ENCODE results near the gene CYP24A1. TPM values are rescaled to one million over a fixed set of nuclear protein-coding genes. Genes with fewer than 3 reads are reported as not detected.
A peak's percentile ranks its signal among the peaks of the same experiment; 100 is the strongest.

Gene CYP24A1
- total and polyA plus RNA-seq, 2 of the 13 experiments (the other 11 are each of a cell fraction or from before 2014, with no cell fraction given), result 9.4 to 32.7 TPM

GRCh38 chr20:54123587-54124180 lies 50.1 kb downstream of the CYP24A1 start (continued):
- TF ChIP-seq ZNF883 (CRISPR knock-in tag; IDR thresholded peaks at IDR 0.05; ENCODE audit: not compliant biosample characterization), result peak; percentile 81
- no peak for TF ChIP-seq ZNF432 (CRISPR knock-in tag; IDR thresholded peaks at IDR 0.05; ENCODE audit: borderline replicate concordance)
- TF ChIP-seq ZSCAN31 (CRISPR knock-in tag; IDR thresholded peaks at IDR 0.05; ENCODE audit: low read depth), result no peak; the same call in 1 of the 2 replicates
- TF ChIP-seq, protein P1, sequence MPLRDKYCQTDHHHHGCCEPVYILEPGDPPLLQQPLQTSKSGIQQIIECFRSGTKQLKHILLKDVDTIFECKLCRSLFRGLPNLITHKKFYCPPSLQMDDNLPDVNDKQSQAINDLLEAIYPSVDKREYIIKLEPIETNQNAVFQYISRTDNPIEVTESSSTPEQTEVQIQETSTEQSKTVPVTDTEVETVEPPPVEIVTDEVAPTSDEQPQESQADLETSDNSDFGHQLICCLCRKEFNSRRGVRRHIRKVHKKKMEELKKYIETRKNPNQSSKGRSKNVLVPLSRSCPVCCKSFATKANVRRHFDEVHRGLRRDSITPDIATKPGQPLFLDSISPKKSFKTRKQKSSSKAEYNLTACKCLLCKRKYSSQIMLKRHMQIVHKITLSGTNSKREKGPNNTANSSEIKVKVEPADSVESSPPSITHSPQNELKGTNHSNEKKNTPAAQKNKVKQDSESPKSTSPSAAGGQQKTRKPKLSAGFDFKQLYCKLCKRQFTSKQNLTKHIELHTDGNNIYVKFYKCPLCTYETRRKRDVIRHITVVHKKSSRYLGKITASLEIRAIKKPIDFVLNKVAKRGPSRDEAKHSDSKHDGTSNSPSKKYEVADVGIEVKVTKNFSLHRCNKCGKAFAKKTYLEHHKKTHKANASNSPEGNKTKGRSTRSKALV (CRISPR knock-in tag; IDR thresholded peaks at IDR 0.05), result peak; percentile 93
- TF ChIP-seq ELF4 (CRISPR knock-in tag; IDR thresholded peaks at IDR 0.05; ENCODE audit: borderline replicate concordance), result peak; percentile 68; the same call in 1 of the 2 replicates
- peak; percentile 85 for TF ChIP-seq ZNF777 (CRISPR knock-in tag; IDR thresholded peaks at IDR 0.05)
- TF ChIP-seq, protein P2, sequence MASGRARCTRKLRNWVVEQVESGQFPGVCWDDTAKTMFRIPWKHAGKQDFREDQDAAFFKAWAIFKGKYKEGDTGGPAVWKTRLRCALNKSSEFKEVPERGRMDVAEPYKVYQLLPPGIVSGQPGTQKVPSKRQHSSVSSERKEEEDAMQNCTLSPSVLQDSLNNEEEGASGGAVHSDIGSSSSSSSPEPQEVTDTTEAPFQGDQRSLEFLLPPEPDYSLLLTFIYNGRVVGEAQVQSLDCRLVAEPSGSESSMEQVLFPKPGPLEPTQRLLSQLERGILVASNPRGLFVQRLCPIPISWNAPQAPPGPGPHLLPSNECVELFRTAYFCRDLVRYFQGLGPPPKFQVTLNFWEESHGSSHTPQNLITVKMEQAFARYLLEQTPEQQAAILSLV (CRISPR knock-in tag; IDR thresholded peaks at IDR 0.05; ENCODE audit: borderline replicate concordance), result peak; percentile 96
- peak; percentile 90 for TF ChIP-seq KLF6 (CRISPR knock-in tag; IDR thresholded peaks at IDR 0.05)
- peak; percentile 81 for TF ChIP-seq TFAP4 (IDR thresholded peaks at IDR 0.05; ENCODE audit: borderline replicate concordance, low read depth)
- peak; percentile 75 for TF ChIP-seq ZNF124 (CRISPR knock-in tag; IDR thresholded peaks at IDR 0.05)
- TF ChIP-seq ZNF709 (CRISPR knock-in tag; IDR thresholded peaks at IDR 0.05), result no peak
- peak; percentile 98 for TF ChIP-seq FOXP4 (CRISPR knock-in tag; IDR thresholded peaks at IDR 0.05)
- TF ChIP-seq PCBP1 (IDR thresholded peaks at IDR 0.05; ENCODE audit: borderline replicate concordance, low read depth, low read length), result no peak
- 0 out of 2 replicates have a peak, but pooled peaks have one; percentile 33 for TF ChIP-seq HNRNPL (IDR thresholded peaks at IDR 0.05; ENCODE audit: low read depth, low read length)
- TF ChIP-seq, protein P3, sequence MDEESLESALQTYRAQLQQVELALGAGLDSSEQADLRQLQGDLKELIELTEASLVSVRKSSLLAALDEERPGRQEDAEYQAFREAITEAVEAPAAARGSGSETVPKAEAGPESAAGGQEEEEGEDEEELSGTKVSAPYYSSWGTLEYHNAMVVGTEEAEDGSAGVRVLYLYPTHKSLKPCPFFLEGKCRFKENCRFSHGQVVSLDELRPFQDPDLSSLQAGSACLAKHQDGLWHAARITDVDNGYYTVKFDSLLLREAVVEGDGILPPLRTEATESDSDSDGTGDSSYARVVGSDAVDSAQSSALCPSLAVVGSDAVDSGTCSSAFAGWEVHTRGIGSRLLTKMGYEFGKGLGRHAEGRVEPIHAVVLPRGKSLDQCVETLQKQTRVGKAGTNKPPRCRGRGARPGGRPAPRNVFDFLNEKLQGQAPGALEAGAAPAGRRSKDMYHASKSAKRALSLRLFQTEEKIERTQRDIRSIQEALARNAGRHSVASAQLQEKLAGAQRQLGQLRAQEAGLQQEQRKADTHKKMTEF (CRISPR knock-in tag; IDR thresholded peaks at IDR 0.05), result peak; percentile 99
- TF ChIP-seq TBL1XR1 (IDR thresholded peaks at IDR 0.05; ENCODE audit: borderline replicate concordance, low read length, partially characterized antibody), result peak; percentile 95
- no peak for TF ChIP-seq RBM39 (IDR thresholded peaks at IDR 0.05; ENCODE audit: low read depth, low read length, poor library complexity, severe bottlenecking)
- TF ChIP-seq REPIN1 (CRISPR knock-in tag; IDR thresholded peaks at IDR 0.05; ENCODE audit: borderline replicate concordance, low read depth), result no peak; the same call in 1 of the 2 replicates
- TF ChIP-seq ZNF431 (CRISPR knock-in tag; IDR thresholded peaks at IDR 0.05; ENCODE audit: borderline replicate concordance, low read depth), result no peak
